Fibroblast of peridontal ligament (primary cell): ENCODE data around the gene CIC.

Source experiments
- DNase-seq: peaks from one replicate; pipeline ENCODE4 v3.0.0-alpha.2; 2010; ENCODE audit errors: extremely low read depth

Gene CIC

DNA sequence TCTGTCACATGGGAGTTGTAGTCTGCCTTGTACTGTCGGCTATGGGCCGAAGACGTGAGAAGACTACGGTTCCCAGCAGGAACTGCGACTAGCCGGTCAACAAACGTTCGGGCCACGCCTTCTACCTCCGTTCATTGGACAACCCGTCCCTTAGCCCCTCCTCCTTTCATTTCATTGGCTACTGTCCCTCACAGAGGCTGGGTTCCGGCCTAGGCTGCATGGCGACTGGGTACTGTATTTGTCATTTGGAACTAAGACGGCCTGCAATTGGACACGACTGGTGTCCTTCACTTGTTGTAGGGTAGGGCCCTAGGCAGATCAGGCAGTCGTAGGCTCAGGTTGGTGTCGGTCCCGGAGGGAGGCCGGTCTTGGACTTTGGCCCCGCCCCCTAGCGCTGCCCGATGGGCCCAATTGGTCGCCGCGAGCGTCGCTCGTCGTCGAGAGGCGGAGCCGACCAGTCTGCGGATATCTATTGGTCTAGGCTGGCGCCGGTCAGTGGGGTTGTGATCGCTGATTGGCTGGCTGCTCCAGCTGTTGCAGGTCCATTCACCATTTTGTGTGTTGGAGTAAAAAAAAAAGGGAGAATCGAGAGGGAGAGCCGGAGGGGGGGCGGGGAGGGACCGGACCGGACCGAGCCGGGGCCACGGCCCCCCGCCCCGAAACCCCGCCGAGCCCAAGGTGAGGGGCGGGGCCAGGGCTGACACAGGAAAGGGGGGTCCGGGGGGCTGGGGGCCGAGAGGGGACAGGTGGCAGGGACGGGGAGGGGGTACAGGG, at the start of gene CIC:
CIC (plus strand) TSS at position 549 of the 774 bp plus-strand sequence. CDS start 2,532 bp downstream, outside the sequence.
- DNase-seq: peak; percentile 100

DNA sequence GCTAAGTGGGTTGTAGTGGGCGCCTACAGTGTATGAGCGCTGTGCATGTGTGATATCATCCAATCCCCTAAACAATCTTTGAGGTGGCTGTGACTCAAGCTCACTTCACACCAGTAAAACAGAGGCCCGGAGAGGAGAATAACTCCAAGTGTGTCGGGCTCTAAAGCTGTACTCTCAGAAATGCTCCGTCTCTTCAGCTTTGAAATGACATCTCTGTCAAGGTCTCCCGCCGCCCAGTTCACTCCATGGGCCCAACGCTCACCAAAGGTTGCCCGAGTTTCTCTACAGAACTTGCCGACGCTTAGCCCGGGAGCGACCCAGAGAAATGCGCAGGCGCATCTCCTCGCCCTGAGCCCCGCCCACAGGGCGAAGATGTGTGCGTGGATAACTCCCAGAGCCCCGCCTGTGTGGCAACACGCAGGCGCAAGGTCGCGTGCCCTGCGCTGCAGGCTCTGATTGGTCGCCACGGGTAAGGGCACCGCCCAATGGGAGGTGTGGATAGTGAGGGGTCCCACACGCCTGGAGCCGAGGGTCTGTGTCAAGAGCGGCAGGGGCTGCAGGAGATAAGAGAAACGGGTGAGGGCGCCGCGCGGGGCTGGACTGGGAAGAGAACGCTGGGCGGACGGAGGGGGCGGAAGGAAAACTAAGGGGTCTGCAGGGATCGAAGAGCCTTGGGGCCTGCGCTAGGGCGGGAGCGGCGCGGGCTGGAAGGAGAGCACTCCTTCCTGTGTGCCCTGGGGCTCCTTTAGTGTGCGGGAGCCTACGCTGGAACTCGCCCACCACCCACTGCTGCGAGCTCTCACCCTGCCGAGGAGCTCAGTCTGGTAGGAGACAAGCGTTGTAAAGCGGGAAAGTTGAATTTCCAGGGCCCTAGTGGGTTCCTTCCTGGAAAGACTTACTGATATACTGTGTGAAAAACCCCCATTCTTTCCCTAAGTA, 49.0 kb upstream of the CIC start, which contains the start of gene ZNF526:
ZNF526 (plus strand) TSS at position 501 of the 939 bp plus-strand sequence. CDS start 4,092 bp downstream, outside the sequence.
- peak; percentile 95 for DNase-seq

DNA sequence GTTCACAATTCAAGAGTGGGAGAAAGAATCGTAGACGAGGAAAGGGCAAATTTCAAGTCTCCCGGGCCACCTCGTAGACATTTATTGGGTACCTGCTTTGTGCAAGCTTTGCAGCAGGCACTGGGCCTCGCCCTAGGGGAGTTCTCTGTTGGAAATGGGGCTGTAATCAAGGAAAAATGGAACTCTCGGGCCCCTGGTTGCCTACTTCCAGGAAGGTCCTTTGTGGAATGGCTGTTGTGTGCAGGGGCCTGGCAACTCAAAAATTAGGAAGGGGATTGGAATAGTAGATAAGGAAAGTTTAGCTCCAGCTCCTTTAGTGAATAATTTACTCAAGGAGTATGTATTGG, 48.3 kb upstream of the CIC start:
- no peak for DNase-seq

DNA sequence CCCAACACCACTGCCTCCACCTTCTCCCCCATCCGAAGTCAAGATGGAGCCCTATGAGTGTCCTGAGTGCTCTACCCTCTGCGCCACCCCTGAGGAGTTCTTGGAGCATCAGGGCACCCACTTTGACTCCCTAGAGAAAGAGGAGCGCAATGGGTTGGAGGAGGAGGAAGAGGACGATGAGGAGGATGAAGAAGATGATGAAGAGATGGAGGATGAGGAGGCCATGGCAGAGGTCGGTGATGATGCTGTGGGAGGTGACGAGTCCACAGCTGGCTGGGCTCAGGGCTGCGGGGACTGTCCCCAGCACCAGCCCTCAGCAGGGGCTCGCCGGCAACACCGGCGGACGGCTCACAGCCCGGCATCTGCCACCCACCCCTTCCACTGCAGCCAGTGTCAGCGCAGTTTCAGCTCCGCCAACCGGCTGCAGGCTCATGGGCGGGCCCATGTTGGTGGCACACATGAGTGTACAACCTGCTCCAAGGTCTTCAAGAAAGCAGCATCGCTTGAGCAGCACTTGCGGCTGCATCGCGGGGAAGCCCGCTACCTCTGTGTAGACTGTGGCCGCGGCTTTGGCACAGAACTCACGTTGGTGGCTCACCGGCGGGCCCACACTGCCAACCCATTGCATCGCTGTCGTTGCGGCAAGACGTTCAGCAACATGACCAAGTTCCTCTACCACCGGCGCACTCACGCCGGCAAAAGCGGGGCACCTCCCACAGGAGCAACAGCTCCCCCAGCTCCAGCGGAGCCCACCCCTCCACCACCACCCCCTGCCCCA, 43.9 kb upstream of the CIC start:
- DNase-seq: no peak

DNA sequence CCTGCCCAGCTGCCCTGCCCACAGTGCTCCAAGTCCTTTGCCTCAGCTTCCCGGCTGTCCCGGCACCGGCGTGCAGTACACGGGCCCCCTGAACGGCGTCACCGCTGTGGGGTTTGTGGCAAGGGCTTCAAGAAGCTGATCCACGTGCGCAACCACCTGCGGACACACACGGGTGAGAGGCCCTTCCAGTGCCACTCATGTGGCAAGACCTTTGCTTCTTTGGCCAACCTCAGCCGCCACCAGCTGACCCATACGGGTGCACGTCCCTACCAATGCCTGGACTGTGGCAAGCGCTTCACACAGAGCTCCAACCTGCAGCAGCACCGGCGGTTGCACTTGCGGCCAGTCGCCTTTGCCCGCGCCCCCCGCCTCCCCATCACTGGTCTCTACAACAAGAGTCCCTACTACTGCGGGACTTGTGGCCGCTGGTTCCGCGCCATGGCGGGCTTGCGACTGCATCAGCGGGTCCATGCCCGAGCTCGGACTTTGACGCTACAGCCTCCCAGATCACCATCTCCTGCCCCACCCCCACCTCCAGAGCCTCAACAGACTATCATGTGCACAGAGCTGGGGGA, 43.2 kb upstream of the CIC start:
- DNase-seq: no peak

DNA sequence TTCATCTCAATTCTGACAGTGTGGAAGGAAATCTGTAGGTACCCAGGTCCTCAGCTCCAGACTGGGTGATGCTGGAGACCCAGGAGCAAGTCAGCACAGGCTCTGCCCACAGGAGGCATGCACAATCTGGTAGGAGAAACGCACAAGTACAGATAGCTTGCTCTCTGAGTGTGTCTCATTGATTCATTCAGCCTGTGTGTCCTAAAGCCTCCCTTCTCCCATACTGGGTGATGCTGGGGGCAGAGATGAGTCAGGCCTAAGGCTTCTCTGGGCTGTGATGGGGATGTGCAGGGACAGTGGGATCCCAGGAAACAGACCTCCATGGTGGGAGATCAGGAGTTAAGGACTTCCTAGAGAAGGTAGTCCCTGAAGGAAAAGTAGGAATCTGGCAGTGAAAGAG, 42.2 kb upstream of the CIC start:
- DNase-seq: no peak

DNA sequence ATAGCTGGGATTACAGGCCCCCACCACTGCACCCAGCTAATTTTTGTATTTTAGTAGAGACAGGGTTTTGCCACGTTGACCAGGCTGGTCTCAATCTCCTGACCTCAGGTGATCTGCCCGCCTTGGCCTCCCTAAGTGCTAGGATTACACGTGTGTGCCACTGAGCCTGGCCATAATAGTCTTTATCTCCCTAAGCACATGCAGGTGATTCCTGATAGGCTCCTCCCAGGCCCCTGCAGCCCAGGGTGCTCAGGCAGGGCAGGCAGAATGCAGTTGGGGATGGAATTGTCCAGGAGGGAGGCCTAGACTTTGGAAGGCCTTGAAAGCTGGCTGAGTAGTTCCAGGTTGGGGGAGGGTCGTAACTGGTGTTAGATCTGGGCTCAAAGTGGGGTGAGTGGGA, 40.4 kb upstream of the CIC start:
- DNase-seq: no peak

DNA sequence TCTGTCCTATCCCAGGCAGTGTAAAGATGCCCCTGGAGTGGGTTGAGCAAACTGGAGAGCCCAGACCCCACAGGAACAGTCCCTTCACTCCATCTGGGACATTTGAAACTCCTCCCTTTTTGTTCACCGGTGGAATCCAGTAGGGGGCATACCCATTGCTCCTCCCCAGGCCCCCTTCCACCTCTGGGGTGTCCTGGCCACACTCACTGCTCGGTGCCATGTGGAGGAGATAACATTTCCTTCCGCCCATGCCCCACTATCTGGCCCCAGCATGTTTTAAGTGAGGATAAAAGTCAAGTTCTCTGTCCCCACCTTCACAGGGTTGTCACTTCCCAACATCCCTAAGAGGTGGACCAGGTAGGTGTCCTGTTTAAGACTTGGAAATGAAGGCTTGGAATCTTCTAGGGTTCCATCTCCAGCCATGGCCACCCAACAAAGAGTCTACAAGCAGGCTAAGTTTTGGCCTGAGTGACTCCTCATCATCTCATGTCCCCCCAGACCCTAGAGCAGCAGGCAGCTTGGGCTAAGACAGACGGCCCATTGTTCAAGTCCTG, 39.7 kb upstream of the CIC start:
- DNase-seq: no peak

DNA sequence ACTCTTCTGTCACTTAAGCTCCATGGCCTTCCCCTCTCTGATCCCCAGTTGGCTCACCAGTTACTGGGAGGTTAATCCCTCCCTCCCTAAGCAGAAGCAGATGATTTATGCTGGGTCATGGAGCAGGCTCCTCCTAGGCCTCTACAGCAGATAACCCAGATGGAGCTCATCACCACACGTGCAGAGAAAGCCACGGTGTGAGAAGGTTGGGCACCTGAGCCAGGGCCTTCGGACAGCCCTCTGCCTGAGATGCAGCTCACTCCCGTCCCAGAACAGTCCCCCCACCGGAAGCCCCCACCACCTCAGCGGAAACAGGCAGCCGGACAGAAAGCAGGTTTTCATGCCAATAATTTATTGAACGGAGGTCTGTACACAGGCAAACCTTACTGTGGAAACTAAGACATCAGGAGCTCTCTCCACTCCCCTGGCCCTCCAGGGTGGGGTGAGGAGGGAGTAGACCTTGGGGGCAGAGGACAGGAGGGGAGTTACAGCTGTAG, 39.1 kb upstream of the CIC start:
- peak; percentile 42 for DNase-seq

DNA sequence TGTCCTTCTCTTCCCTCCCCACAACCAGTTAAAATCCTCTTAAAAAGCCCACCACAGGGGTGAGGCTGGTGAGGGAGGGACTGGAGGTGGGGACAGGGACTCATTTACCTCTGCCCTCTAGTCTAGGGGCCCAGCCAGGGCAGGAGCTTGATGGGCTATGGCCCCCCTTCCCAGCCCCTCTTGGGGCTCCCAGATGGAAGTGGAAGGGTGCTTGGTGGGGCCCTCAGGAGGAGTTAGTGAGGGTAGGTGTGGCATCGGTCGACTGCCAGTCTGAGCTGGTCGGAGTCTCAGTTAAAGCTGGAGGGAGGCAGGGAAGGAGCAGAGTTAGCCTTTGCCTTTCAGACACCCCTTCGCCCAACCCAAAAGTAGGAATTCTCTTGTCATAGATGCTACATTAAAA, 38.5 kb upstream of the CIC start:
- DNase-seq: no peak

DNA sequence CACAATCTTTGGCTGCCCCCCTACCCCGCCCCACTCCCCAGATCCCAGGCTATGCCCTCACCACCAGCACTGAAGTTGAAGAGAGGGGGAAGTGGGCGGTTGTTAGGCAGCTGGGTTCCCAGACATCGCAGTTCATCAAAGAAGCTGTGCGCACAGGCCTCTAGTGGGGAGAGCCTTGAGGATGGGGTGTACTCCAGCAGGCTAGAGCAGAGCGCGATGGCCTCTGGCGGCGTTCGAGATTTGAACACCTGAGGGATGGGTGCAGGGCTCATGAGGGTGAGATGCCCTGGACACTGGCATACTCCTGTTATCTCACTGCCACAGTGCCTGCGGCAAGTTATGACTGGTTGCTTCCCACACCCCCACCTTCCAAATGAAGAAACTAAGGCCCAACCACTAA, 36.6 kb upstream of the CIC start:
- no peak for DNase-seq

DNA sequence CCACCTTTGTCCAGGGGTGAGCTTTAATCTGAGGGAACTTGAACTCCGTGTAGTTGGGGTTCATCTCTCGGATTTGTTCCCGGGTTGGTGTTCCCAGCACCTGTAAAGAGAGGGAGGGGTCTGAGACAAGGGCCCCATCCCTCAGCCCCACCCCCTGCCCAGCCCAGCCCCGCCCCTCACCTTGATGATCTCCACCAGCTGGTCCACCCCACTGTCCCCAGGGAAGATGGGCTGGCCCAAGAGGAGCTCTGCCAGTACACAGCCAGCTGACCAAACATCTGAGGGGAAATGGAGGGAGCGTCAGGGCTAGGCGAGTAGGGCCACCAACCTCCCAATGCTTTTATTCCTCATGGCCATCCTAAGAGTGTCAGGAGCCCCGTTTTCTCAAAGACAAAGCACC, 35.9 kb upstream of the CIC start:
- DNase-seq: no peak

DNA sequence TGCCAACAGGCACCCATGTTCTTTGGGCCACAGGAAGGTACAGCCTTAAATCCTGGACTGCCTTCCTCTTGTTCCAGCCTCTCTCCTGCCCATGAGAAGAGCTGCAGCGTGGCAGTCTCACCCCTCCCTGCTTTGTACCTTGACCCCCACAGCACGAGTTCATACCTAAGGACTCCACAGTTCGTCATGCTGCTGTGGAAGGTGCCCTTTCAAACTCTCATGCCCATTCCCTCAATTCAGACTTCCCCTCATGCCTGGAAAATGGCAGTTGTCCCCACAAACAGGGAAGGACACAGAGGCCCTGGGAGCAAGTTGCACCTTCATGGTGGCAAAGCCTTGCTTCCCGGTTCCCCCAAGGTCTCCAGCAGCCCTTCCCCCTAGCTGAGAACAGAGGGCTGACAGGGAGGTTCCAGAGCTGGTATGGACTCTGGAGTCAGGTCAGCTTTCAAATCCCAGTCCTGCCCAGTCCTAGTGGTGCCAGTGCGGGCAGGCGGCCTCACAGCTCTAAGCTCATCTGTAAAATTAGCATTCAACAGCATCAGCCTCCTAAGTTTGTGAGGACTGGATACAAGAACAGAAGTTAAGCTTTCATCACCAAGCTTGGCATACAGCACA, 35.3 kb upstream of the CIC start:
- DNase-seq: no peak

DNA sequence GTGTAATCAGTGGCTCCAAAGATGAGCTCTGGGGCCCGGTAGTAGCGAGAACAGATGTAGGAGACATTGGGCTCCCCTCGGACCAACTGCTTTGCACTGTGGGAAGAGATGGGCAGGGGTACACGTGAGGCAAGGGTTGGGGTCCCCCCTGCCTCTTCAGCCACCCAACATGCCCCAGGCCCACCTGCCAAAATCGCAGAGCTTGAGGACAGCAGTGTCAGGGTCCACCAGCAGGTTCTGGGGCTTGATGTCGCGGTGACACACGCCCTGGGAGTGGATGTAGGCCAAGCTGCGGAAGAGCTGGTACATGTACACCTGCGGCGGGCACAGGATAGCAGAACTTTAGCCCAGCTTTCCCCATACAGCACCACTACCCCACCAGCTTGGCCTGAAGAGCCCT, 34.7 kb upstream of the CIC start:
- DNase-seq: no peak

DNA sequence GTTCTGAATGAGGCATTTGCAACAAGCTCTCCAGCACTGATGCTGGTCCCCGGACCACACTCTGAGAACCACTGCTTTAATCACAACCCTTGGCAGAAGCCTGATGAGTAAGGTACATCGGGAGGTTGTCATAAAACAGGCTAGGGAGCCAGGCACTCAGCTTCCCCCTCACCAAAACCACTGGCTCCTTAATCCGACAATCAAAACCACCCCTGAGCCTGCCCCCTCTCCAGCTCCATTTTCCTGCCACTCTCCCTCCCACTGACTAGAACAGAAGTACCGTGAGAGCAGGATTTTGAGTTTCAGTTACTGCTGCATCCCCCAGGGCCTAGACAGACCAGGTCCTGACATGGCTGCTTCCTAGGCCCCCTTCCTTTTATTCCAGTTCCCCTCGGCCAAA, 33.9 kb upstream of the CIC start:
- no peak for DNase-seq

DNA sequence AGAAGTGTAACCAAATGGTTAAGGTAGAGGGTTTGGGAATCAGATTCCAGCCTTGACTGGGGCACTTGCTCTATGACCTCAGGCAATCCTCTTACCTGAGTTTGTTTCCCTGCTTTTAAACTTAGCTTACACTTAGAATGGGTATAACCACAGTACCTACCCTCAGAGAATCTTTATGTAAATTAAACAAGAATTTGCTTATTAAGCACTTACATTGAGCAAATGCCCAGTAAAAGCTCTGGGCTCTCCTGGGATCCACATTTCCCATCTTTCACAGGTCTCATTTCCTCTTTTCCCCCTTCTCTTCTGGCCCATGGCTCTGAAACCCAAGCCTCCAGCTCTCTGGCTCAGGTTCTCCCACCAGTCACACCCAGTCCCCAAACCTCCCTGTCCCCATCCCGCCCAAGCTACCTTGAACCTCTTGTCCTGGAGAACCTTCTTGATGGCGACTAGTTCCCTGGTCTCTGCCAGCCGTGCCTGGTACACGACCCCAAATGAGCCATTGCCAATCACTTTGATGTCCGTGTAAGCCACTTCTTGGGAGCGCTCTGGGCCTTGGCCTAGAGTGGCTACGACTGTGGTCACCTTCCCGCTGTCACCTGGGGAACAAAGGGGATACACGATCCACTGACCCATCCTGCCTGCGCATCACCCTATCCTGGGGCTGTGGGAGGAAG, 29.4 kb upstream of the CIC start:
- DNase-seq: no peak

DNA sequence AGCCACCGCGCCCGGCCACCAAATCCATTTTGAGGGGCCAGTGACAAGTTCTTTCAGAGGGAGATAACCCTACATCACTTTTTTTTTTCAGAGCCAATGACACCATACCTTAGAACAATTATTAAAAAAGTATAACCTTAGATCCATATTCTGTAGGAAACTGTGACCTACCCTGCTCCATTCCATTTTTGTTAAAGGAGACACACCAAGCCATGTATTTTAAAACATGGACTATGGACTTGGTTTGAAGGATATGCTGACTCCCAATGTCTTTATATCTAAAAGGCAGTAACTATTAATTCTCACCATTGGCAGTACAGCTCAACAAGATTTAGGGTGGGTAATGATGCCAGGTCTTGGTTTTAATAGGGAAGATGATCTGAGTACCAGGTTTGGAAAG, 27.8 kb upstream of the CIC start:
- DNase-seq: no peak

DNA sequence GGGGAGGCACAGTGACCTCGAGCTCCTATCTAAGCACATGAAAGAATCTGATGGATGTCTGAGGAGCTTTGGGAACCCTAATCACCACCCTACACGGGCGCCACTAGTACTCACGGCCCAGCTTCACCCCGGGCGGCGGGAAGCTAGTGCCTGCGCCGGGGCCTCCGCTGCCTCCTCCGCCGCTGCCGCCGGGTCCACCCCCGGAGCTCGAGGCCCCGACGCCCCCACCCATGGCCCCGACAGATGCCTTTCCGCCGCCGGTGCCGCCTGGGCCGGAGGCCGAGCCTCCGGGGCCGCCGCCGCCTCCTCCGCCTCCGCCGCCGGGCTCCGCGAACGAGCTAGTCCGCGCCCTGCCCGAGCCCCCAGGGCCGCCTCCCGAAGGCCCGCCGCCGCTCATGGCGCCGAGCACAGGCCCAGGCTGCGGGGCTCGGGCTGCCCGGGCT, 27.0 kb upstream of the CIC start:
- no peak for DNase-seq

DNA sequence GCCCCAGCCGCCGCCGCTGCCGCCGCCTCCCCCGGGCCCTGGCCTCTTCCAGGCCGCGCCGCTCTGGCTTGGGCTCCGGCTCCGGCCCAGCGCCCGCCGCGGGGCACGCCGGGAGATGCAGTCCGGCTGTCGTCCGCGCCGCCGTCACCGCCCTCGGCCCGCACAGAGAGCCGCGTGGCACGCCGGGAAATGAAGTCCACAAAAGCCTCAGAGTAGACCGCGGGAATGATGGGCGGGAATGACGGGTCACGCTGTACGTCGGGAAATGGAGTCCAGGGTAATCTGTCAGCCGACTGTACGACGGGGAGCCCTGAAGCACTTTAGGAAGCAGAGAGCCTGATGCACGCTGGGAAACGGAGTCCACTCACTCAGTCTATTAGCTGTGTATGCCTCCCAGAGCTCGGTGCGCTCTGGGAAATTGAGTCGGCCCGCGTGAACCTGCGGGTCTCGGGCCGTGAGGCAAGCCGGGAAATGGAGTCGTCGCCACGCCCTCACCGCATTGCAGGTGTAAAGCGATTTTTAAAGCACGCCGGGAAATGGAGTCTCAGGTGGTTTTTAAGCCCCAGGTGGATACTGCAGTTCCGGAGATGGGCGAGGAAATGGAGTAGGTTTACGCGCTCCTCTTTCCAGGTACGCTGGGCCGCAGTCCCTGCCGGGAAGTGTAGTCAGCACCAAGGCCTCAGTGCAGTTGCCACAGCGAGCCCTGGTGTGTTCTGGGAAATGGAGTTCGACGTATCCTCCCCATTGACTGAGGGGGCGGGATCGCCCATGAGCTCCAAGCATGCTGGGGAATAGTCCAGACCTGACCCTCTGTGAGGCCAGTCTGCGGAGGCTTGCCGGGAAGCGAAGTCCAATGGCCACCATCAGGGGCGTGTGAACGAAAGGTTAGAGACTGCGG, 26.3 kb upstream of the CIC start, which contains the start of gene GSK3A:
GSK3A (minus strand) TSS at position 91 of the 898 bp plus-strand sequence. CDS start 137 bp downstream, outside the sequence.
- DNase-seq: peak; percentile 99
